NCI-H774 (cell line): ENCODE data around the gene CEP97.
A peak's percentile ranks its signal among the peaks of the same experiment; 100 is the strongest.
"Not testable (repeated sequence)": the region's sequence is repeated elsewhere in the genome, so short reads cannot be mapped to it uniquely, and the experiment has no call there.

Source experiments
- DNase-seq: peaks from one replicate; lab custom pipeline; 2025; lab: John Stamatoyannopoulos, UW

Gene CEP97

DNA sequence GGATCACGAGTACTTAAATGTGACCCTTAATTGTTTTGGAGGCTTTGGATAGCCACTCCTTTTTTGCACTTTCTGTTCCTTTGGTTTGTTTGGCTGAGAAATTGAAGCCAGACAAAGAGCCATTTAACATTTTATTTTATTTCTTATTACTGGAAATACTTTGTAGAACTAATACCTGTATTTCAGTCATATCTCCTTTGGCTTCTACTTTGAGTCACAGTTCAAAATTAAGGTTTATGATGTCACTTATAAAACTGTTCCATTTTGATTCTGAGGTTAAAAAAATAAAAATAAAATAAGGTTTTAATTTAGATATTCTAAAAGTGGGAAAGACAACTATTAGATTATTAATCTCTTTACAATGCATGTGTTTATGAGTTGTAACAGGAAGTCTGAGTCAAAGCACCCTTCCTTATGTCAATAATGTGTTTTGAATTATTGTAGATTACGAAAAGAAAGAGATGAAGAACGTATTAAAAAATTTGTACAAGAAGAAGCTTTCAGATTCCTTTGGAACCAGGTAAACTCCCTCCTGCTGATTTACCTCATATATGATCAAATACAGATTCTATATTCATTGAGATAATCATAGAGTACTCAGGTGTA lies 37.7 kb downstream of the CEP97 start:
- no peak for DNase-seq

DNA sequence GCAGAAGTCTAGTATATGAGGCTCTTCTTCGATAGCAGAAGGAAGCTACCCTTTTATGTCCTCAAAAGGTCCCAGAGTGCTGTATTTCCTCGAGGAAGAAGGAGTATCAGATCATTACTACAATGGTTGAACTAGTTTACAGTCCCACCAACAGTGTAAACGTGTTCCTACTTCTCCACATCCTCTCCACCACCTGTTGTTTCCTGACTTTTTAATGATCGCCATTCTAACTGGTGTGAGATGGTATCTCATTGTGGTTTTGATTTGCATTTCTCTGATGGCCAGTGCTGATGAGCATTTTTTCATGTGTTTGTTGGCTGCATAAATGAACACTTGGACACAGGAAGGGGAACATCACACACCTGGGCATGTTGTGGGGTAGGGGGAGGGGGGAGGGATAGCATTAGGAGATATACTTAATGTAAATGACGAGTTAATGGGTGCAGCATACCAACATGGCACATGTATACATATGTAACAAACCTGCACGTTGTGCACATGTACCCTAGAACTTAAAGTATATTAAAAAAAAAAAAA lies 53.4 kb downstream of the CEP97 start:
- DNase-seq: not testable (repeated sequence)

GRCh38 chr3:101778385-101779046 lies 54.1 kb downstream of the CEP97 start:
- no peak for DNase-seq

GRCh38 chr3:101779047-101779821 lies 54.8 kb downstream of the CEP97 start, which contains the start of gene NXPE3:
Gene NXPE3 (plus strand): TSS chr3:101779211. CDS start chr3:101785597, 6,386 bp downstream.
- DNase-seq: peak; percentile 87

- no peak for DNase-seq
These were observed 55.5 kb downstream of the CEP97 start for GRCh38 chr3:101779822-101780381.

DNA sequence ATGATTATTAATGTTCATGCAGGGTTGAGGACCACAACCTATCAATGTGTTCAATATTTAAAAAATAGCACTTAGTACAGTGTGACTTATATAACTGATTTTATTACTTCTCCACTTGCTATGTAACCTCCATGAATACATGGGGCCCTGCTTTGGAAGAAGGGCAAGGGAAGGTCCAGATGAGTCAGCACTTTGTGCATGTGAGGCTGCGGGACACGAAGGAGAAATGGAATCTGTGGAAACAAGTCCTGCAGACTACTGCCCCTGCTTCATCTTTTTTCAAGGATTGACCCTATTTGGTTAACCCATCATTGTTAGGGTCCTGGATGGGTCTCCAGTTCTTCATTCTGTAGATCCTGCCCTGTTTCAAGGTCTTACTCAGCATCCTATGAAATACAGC lies 56.2 kb downstream of the CEP97 start:
- DNase-seq: no peak

DNA sequence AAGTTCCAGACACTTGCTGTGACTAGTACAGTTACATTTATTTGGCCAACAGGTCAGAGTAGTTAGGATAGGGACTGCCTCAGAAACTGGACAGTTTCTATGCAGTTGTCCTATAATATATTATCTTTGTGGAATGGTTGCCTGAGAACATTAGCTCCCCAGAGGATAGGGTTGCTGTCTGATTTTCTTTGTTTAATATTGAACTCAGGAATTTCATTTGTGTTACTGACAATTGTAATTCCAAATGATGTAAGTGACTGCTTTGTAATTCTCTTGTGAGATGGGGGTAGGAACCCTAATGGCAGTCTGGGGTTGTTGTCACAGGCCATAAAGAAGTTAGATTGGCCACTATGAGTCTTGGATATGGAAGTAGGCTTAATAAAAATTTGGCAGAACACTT lies 56.8 kb downstream of the CEP97 start:
- no peak for DNase-seq

DNA sequence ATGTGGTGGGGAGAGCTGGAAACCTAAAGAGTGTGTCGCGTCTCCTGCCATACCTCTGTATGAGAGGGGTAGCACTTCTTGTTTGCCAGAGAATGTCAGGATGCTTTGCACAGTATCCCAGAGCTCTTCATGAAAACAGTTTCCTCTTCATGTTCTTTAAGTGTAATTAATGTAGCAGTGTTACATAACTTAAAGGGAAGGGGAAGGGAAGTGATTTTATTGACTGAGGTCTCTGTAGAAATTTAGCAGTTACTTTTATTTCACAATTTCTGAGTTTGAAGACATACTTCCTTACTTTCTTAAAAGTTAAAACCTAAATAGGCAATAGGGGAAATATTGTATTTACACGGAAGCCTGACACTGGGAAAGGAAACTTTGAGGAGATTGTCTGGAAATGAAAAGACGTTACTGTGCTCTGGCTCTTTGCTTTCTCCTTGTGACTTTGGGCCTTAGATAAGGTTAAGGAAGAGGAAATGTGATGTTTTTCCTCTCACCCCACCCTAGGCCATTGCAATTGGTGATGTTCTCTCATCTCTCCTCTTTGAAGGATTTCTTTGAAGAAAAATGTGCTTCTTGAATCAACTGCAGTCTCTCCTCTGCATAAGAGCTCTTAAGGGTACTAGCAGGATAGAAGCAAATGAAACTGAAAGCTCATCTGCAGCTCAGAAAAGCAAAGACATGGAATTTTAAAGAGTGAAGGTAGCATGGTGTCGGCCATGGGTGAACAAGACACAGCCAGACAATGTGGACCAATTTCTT lies 60.6 kb downstream of the CEP97 start:
- DNase-seq: no peak

- DNase-seq: no peak
These were observed 67.4 kb downstream of the CEP97 start for GRCh38 chr3:101791778-101792177.

- DNase-seq: no peak
These were observed 71.8 kb downstream of the CEP97 start for GRCh38 chr3:101796077-101796680.

- DNase-seq: no peak
These were observed 76.8 kb downstream of the CEP97 start for GRCh38 chr3:101801174-101801573.

- no peak for DNase-seq
These were observed 77.8 kb downstream of the CEP97 start for GRCh38 chr3:101802179-101802578.

DNA sequence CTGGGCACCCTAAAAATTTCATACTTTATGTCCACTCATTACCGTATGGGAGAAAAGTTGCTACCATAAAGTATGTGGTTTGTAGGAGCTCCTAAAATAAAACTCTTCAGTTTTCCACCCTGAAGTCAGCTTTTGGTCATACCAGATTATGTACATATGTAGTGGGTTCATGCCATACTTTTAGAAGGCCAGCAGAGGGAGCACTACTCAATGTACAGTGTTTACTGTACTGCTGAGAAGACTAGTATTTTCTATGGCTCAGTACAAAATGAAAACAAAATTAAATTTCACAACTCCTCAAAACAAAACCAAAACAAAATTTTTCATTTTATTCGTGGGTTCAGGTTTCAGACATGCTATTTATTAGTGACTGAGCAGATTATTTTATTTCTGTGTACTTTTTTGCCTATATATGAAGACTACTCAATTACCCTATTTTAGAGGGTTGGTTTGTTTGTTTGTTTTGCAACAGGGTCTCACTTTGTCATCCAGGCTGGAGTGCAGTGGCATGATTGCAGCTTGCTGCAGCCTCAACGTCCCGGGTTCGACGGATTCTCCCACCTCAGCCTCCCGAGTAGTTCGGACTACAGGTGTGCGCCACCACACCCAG lies 78.9 kb downstream of the CEP97 start:
- DNase-seq: peak; percentile 11

GRCh38 chr3:101803939-101804338 lies 79.5 kb downstream of the CEP97 start:
- no peak for DNase-seq

GRCh38 chr3:101806491-101806890 lies 82.1 kb downstream of the CEP97 start:
- no peak for DNase-seq

- DNase-seq: no peak
These were observed 83.5 kb downstream of the CEP97 start for GRCh38 chr3:101807888-101808287.

DNA sequence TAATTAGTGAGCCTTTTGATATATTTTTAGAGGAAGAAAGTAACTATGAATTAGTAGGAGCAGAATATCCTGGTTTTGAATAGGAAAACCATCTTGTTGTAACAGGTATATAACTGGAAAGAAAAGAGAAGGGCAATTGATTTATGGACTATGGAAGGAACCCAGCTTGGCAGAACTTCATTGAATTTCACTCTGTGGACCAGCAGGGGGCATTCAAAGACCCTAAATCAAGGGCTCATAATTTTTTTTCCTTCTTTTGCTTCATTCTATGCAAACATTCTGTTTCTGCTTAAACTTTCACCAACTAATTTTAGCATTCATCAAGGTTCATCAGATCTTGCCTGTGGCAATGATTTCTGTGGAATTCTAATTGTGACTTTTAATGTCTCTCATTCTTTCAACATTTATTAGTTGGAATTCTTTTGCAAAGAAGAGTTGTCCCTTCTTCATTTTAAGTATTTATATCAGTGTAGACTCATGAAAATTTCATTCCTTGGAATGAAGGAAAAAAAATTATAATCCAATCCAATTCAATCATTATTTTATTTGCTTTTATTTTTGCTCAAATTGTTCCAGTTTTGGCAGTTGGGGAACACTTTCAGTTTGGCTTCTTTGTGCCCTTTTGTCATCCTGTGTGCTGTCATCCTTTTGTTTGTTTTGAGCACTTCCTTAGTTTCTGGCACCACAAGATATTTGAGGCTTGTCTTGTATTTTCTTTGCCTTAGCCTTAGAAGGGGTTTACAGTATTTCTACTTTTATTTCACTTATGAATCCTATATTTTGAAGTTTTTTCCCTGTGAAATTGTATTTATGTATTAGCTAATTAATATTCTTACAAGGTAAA lies 85.0 kb downstream of the CEP97 start:
- peak; percentile 18 for DNase-seq

DNA sequence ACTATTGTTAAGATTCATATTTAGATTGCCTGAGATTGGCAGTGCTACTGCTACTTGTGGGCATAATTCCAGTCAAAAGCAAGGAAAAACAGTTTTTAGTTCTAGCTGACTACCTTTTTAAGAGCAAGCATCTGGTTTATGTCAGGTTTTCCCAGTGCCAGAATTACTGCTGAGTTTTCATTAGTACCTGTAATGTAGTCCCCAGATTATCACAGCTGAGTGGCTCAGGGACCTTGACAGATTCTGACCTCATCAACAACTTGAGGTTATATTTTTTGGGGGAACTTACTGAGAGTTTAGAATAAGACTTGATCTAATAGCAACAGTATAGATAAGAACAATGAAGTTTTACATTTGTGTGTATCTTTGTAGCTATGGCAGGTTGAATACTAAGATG lies 85.6 kb downstream of the CEP97 start:
- DNase-seq: no peak

- DNase-seq: no peak
These were observed 87.5 kb downstream of the CEP97 start for GRCh38 chr3:101811875-101812274.

DNA sequence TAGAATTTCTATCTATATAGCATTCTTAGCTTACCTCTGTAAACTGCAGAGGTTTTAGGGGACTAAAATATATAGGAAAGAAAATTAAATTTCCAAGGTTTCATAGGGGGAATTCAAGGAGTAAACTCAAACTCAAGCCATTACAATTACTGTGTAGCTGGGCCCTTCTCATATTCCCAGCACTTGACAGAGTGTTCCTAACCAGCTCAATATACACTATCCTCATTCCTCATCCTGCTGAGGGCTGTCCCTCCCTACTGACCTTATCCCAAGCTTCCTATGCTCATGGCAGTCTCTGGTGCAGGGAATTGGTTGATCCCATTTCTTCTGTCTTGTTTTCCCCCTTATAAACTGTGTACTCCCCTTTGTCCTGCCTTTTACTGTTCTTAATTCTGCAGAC lies 88.5 kb downstream of the CEP97 start:
- DNase-seq: no peak
